Prostate gland (tissue), 2 donors: Measurements from ENCODE around the gene ABCA13.

ENCODE experiments used
- CTCF ChIP-seq, 4 experiments: fragments of 200-600 bp in 2 of 4; fragments of 450-650 bp in 2 of 4; sonication (generic) in 2 of 4; IDR thresholded peaks; 1 replicate in 3 of 4; 2 replicates in 1 of 4; pipeline ENCODE4 v1.5.1; 2016 to 2019; ENCODE audit warnings: antibody characterized with exemption in 4 of 4, mild to moderate bottlenecking in 2 of 4, moderate library complexity in 2 of 4
- POLR2A ChIP-seq: fragments of 450-650 bp; IDR thresholded peaks from one replicate; pipeline ENCODE4 v1.6.1; 2016; ENCODE audit warnings: antibody characterized with exemption, mild to moderate bottlenecking
- POLR2AphosphoS5 ChIP-seq: sonication (generic); formaldehyde crosslinking; IDR thresholded peaks from one replicate; pipeline ENCODE4 v1.6.1; 2017; ENCODE audit warnings: antibody characterized with exemption

DNA sequence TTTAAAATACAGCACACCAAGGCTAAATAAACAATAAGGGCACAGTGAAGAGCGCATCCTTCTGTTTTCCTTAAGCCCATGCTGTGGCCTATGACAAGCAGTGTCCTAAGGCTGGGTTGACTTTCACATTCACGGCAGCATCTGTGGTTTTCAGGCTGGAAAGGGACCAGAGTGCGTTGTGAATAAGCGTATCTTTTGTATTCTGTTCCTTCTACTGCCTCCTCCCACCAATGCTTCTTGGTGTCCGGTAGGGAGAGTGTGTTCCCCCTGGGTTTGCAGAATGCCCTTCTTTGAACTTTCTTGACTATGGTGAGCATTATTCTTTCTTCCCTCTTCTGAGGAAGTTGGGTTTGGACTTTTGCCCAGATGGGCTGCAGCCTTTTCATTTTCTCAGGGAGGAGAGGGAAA lies 73.6 kb downstream of the ABCA13 start:
- TF ChIP-seq CTCF (IDR thresholded peaks at IDR 0.05) (no peak), POLR2AphosphoS5 (no peak), POLR2A (no peak)
